ENCODE data around the gene MYO1H.
"Not testable (repeated sequence)": the region's sequence is repeated elsewhere in the genome, so short reads cannot be mapped to it uniquely, and the experiment has no call there.

Gene MYO1H

DNA sequence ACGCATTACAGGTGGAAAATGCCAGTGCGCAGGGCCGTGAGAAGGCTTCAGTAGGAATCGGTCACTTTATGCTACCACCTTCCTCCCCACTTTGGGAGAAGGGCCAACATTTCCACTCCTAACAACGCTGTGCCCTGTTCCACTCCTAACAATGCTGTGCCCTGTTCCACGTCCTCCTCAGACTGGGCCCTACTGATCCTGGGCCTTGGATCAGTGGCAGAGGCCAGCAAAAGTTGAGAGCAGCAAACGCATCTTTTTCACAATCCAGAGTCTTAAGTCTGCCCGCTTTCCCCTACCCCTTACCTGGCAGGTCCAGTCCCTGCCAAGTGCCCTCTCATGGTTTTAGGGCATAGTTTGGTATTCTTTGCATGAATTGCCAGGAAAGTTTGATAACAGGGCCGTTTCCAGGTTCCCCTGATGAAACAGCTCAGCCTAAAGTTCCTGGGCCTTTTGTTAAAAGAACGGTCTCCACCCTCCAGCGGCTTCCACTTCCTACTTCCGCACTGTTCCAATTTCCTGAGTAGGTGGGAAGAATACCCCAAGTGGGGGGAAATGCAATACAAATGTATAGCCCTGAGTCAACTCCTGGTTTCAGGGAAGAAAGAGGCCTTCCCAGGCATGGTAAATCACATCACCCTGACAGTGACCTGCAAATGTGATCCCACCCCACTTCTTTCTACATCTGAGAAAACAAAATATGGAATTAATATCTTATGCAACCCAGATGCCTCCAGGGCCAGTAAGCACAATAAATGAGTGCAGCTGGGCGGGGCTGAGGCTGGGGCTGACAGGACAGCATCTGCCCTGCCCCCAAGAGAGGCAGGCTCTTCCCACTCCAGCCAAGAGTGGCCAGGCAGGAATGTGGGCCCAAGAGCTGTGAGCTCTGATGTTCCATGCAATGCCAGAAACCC, 114.4 kb downstream of the MYO1H start:
- Mint-ChIP-seq H3K4me1 (peaks cover 44% of the 10 kb centered on the region), H3K36me3 (peaks cover 55% of the 10 kb centered on the region), H3K4me3 (no peak overlapping the region), H3K27me3 (no peaks in the 10 kb centered on the region), H3K9me3 (no peaks in the 10 kb centered on the region), H3K27ac (peak overlapping the region; percentile 83)
- ATAC-seq = no peak

- Mint-ChIP-seq H3K27ac (peak overlapping the region; percentile 28), H3K36me3 (peaks cover 46% of the 10 kb centered on the region), H3K4me1 (peaks cover 44% of the 10 kb centered on the region), H3K4me3 (no peak overlapping the region), H3K9me3 (no peaks in the 10 kb centered on the region), H3K27me3 (no peaks in the 10 kb centered on the region)
- ATAC-seq = no peak
These were observed 115.4 kb downstream of the MYO1H start for GRCh38 chr12:109462868-109463692.

- Mint-ChIP-seq H3K27me3 (no peaks in the 10 kb centered on the region), H3K27ac (peak overlapping the region; percentile 28), H3K4me1 (peaks cover 44% of the 10 kb centered on the region), H3K36me3 (peaks cover 46% of the 10 kb centered on the region), H3K4me3 (no peak overlapping the region), H3K9me3 (no peaks in the 10 kb centered on the region)
- ATAC-seq = no peak
These were observed 116.1 kb downstream of the MYO1H start for GRCh38 chr12:109463756-109464155.

GRCh38 chr12:109464642-109465351, 117.1 kb downstream of the MYO1H start:
- Mint-ChIP-seq H3K4me3 (no peak overlapping the region), H3K27ac (no peak overlapping the region), H3K9me3 (no peaks in the 10 kb centered on the region), H3K36me3 (peaks cover 42% of the 10 kb centered on the region), H3K27me3 (no peaks in the 10 kb centered on the region), H3K4me1 (peaks cover 44% of the 10 kb centered on the region)
- no peak for ATAC-seq

DNA sequence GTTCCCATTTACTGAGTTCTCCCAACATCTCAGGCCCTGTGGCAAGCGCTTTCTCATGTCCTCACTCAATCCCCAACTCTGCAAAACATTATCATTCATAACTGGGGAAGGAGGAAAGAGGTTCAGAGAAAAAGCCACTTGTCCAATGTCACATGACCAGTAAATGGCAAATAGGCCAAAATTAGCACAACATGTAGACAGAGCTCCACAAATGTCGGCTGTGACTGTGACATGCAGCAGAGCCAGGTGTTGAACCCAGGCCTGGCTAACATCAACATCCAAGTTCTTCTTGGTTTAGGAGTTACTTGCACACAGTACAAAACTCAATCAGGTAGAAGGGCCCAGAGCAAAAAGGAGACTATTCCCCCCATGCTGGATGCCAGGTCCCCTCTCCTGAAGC, 118.6 kb downstream of the MYO1H start:
- no peak for ATAC-seq
- Mint-ChIP-seq H3K27me3 (no peaks in the 10 kb centered on the region), H3K36me3 (peaks cover 34% of the 10 kb centered on the region), H3K4me1 (peaks cover 38% of the 10 kb centered on the region), H3K27ac (no peak overlapping the region), H3K9me3 (no peaks in the 10 kb centered on the region), H3K4me3 (no peak overlapping the region)

DNA sequence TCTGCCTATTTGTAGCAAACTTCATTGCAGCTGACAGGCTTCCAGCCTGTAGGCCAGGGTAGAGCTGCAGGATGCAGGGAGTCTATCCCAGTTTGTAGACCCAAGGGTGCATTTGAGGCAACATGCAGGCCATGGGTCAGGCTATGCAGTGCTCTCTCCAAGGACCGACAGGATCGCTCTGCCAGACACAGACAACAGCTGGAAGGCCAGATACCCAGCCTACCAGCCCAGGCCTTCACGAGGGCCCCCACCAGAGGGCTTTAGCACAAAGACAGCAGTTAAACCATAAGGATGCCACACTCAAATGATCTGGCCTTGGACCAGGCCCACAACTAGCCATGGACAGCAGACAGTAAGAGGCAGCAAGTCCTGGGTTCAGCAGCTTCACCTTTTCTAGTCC, 119.1 kb downstream of the MYO1H start:
- H3K27ac Mint-ChIP-seq = no peak overlapping the region
- H3K9me3 Mint-ChIP-seq = no peaks in the 10 kb centered on the region
- no peak for ATAC-seq
- peaks cover 30% of the 10 kb centered on the region for H3K36me3 Mint-ChIP-seq
- H3K27me3 Mint-ChIP-seq = no peaks in the 10 kb centered on the region
- H3K4me3 Mint-ChIP-seq = no peak overlapping the region
- peaks cover 33% of the 10 kb centered on the region for H3K4me1 Mint-ChIP-seq

DNA sequence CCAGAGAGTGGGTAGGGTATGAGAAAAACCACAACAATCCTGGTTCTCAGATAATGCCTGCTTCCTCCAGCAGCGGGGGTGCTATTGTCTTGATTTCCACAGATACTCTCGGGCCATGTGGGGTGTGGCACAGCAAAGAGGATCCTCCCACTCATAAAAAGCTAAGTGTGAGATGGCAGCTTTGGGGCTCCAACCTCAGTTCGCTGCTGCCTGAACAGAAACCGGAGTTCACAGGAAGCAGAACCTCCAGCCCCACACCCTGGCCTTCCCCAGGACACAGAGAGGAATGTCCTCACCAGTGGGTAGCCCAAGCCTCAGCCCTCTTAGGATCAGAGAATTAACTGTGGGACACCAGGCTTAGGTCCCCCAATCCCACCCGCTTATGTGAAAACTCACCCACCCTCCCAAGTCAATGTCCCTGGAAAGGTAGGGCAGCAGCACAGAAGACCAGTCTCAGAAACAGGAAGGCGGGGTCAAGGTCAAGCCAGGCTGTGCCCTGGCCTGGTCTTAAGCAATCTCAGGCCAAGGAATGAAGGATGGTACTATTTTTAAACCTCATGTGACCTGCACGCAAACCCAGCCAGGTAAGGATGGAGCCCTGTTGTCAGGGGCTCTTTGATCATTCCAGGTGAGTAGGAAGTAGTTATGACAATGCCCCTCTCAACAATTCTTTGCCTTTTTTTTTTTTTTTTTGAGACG, 120.4 kb downstream of the MYO1H start:
- ATAC-seq = no peak
- Mint-ChIP-seq H3K27ac (no peak overlapping the region), H3K4me3 (no peak overlapping the region), H3K36me3 (peaks cover 30% of the 10 kb centered on the region), H3K9me3 (no peaks in the 10 kb centered on the region), H3K4me1 (peaks cover 30% of the 10 kb centered on the region), H3K27me3 (no peaks in the 10 kb centered on the region)

DNA sequence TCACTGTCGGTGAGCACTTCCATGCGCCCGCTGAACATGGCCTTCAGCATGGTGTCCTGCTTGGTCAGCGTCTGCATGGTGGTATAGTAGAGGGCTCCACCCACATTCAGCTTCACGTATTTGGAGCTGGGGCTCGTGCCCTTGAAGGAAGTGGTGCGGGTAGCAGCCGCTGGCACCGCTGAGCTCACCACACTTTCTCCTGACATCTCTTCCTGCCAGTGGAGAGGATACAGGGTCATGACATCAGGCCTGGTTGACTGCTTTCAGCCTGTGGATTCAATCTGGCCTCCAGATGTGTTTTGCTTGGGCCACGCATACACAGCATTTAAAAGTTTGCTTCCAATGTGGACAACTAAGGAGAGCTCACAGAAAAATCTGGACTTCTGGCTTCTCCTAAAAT, 121.8 kb downstream of the MYO1H start:
- no peak for ATAC-seq
- peaks cover 21% of the 10 kb centered on the region for H3K36me3 Mint-ChIP-seq
- no peak overlapping the region for H3K27ac Mint-ChIP-seq
- no peaks in the 10 kb centered on the region for H3K27me3 Mint-ChIP-seq
- peaks cover 20% of the 10 kb centered on the region for H3K4me1 Mint-ChIP-seq
- no peaks in the 10 kb centered on the region for H3K9me3 Mint-ChIP-seq
- H3K4me3 Mint-ChIP-seq = no peak overlapping the region

- H3K9me3 Mint-ChIP-seq = no peaks in the 10 kb centered on the region
- H3K36me3 Mint-ChIP-seq = peaks cover 11% of the 10 kb centered on the region
- no peaks in the 10 kb centered on the region for H3K27me3 Mint-ChIP-seq
- no peak overlapping the region for H3K27ac Mint-ChIP-seq
- H3K4me3 Mint-ChIP-seq = no peak overlapping the region
- no peak for ATAC-seq
- H3K4me1 Mint-ChIP-seq = peaks cover 30% of the 10 kb centered on the region
These were observed 125.3 kb downstream of the MYO1H start for GRCh38 chr12:109473006-109473405.

- H3K27me3 Mint-ChIP-seq, H3K36me3 Mint-ChIP-seq, ATAC-seq, H3K9me3 Mint-ChIP-seq, H3K4me3 Mint-ChIP-seq, H3K27ac Mint-ChIP-seq: not testable (repeated sequence)
- peaks cover 30% of the 10 kb centered on the region for H3K4me1 Mint-ChIP-seq
These were observed 126.0 kb downstream of the MYO1H start for GRCh38 chr12:109473526-109474270.

GRCh38 chr12:109475121-109475520, 127.4 kb downstream of the MYO1H start:
- Mint-ChIP-seq H3K9me3 (no peaks in the 10 kb centered on the region), H3K27ac (no peak overlapping the region), H3K36me3 (no peaks in the 10 kb centered on the region), H3K4me3 (no peak overlapping the region), H3K27me3 (no peaks in the 10 kb centered on the region), H3K4me1 (peaks cover 41% of the 10 kb centered on the region)
- no peak for ATAC-seq

DNA sequence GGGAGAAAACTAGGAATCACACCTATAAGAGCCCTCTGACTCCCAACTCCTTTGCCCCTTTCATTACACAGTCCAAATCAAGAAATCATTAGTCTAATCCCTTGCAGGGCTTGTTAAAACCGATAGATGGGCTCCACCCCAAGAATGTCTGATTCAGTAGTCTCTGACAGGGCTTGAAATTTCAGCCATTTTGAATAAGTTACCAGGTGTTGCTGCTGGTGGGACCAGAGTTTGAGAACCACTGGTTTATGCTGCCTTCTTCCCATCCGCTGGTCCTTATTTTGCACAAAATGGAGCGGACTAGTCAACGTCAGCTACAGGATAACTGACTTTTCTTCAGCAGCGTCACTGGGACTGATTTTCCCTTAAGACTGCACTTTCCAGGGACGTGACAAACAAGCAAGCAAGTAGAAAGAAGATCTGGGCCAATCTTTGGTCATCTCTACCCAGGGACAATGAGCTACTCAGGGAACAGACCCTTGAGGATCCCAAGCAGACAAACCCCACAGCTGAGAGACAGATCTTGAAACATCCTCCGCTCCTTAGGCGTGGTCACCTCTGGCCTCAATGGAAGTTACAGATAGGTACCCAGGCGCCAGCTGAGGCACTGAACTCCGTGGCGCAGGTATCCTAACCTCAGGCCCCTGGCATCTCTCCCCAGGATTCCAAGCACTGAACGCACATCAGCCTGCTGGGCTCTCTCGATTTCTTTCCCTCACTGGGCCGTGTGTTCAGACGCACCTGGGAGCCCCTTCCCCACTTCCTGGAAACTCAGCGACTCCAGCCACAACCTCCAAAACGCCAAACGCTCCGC, 128.5 kb downstream of the MYO1H start:
- H3K4me3 Mint-ChIP-seq = peak overlapping the region; percentile 98
- H3K27me3 Mint-ChIP-seq = no peaks in the 10 kb centered on the region
- H3K9me3 Mint-ChIP-seq = no peaks in the 10 kb centered on the region
- peaks cover 41% of the 10 kb centered on the region for H3K4me1 Mint-ChIP-seq
- H3K27ac Mint-ChIP-seq = peak overlapping the region; percentile 98
- no peaks in the 10 kb centered on the region for H3K36me3 Mint-ChIP-seq
- no peak for ATAC-seq

DNA sequence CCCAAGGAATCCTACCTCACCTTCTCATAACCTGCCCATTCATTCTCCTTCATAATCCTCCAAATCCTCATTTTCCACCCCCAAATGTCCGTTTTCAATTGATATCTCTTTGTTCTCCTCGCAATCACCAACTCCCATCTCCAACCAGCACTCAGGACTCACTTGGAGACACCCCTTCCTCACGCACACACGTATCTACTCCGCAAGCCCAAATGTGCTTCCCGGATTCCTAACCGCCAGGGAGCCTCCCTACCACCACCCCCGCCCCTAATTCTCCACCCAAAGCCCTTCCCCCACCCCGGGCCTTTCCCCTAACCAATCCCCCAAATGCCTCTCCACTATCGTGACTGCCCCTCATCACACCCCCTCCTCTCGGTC, 129.1 kb downstream of the MYO1H start:
- Mint-ChIP-seq H3K4me1 (peaks cover 41% of the 10 kb centered on the region), H3K4me3 (peak overlapping the region; percentile 98)
- peak; percentile 15 for ATAC-seq

More for the DNA sequence above, 129.1 kb downstream of the MYO1H start:
- no peaks in the 10 kb centered on the region for H3K36me3 Mint-ChIP-seq
- peak overlapping the region; percentile 98 for H3K27ac Mint-ChIP-seq
- no peaks in the 10 kb centered on the region for H3K27me3 Mint-ChIP-seq
- H3K9me3 Mint-ChIP-seq = no peaks in the 10 kb centered on the region

All from stimulated activated memory B cell treated with anti-CD40 and anti-IgM and Interleukin-4, amounts not matched to agents 10 μg/mL and 1 μg/mL and 100 μg/mL, for 72 hours (primary cell).